ENCODE data around the gene HSD3B7.

- TF ChIP-seq CTCF (IDR thresholded peaks at IDR 0.05) = no peak
- no peak for TF ChIP-seq EP300 (IDR thresholded peaks at IDR 0.05)
Observed at GRCh38 chr16:30951193-30951592, 33.8 kb upstream of the HSD3B7 start.
